Spinal cord (tissue), 10 donors: ENCODE results near the gene THEMIS2. TPM values are rescaled to one million over a fixed set of nuclear protein-coding genes. Genes with fewer than 3 reads are reported as not detected.
A peak's percentile ranks its signal among the peaks of the same experiment; 100 is the strongest.

ENCODE experiments used
- DNase-seq, 6 donors: peaks; one replicate each; pipeline versions ENCODE4 v3.0.0 to v3.0.0-alpha.2; 2013 to 2015; ENCODE audit warnings: low spot score in 6 of 6, low read depth in 4 of 6
- H3K27ac ChIP-seq: one replicate; pipeline ENCODE4 v1.5.1; 2013; ENCODE audit warnings: low read depth, low read length, control low read depth
- H3K27me3 ChIP-seq: one replicate; pipeline ENCODE4 v1.6.1; 2013; ENCODE audit warnings: low read length; ENCODE audit not compliant: control insufficient read depth, insufficient read depth
- H3K36me3 ChIP-seq: one replicate; pipeline ENCODE4 v1.6.1; 2013; ENCODE audit warnings: low read length; ENCODE audit not compliant: control insufficient read depth, insufficient read depth
- H3K4me1 ChIP-seq: one replicate; pipeline ENCODE4 v1.6.1; 2013; ENCODE audit warnings: low read length; ENCODE audit not compliant: control insufficient read depth, insufficient read depth
- H3K4me3 ChIP-seq: one replicate; pipeline ENCODE4 v1.5.1; 2013; ENCODE audit warnings: low read depth, low read length, control low read depth
- H3K9me3 ChIP-seq: one replicate; pipeline ENCODE4 v1.6.1; 2013; ENCODE audit warnings: low read length; ENCODE audit not compliant: control insufficient read depth, insufficient read depth
- WGBS: methylation state at CpG from one replicate; pipeline ENCODE4 v1.1.5; 2013; ENCODE audit warnings: missing lambda C conversion rate; ENCODE audit not compliant: insufficient coverage; 5-methylcytosine and 5-hydroxymethylcytosine counted together
- polyA plus RNA-seq, 2 donors: library from polyadenylated mRNA; unstranded; fragments of 120-200 nt; gene quantifications; one replicate each; pipeline ENCODE4 v1.2.1, GENCODE V29; 2013; ENCODE audit not compliant: insufficient read length in 2 of 2
- total RNA-seq, 2 donors: library from RNA; depleted of rRNA in 1 of 2; stranded (reverse); fragments of 120-200 nt in 1 of 2; fragments of >200 nt in 1 of 2; gene quantifications; one replicate each; pipeline versions ENCODE4 v1.2.3 to v1.2.4, GENCODE V29; 2013 to 2014
- donor health status: healthy.

THEMIS2 gene
- total and polyA plus RNA-seq, 4 donors = 7.4 to 14.6 (median 9.1) TPM

DNA sequence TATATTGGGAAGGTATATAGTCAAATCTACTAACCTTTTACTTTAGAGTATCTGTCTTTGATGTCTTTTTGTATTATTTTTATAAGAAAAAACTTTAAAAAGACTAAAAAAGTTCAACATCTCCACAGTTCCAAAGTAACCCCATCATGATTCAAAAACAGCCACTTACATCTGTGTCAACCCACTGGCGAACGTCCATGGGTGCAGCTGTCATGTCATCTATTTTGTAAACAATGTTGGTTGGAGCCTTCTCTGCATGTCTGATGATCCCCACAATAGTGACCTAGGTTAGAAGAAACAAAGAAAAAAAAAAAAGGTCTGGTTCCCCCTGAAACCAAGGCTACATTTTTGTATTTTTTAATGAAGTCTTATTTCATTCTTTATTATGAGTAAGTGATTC, 34.4 kb downstream of the THEMIS2 start:
- no peak for DNase-seq
- WGBS = 90% methylated on average over 2 of the region's 2 CpGs
- no peak overlapping the region for H3K27ac ChIP-seq
- H3K9me3 ChIP-seq = no peaks in the 10 kb centered on the region
- H3K36me3 ChIP-seq = peaks cover 73% of the 10 kb centered on the region
- no peaks in the 10 kb centered on the region for H3K27me3 ChIP-seq
- H3K4me1 ChIP-seq = no peaks in the 10 kb centered on the region
- H3K4me3 ChIP-seq = no peak overlapping the region

DNA sequence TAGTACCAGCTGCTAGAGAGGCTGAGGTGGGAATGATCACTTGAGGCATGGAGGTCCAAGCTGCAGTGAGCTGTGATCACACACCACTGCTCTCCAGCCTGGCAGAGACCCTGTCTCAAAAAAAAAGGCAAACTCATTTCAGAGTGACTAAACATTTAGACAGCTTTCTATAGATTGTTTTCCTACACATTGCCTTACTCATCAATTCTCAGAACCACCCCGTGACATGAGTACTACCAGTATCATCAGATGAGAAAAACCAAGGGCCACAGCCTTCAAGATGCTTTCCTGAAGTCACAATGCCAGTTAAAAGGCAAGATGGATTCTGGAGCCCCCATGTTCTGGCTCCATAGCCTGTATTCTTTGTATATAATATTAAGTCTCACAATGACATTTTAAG, 40.1 kb downstream of the THEMIS2 start:
- Histone ChIP-seq H3K27ac (no peak overlapping the region), H3K9me3 (peaks cover 5% of the 10 kb centered on the region), H3K27me3 (no peaks in the 10 kb centered on the region), H3K4me1 (peaks cover 15% of the 10 kb centered on the region), H3K4me3 (no peak overlapping the region), H3K36me3 (peaks cover 32% of the 10 kb centered on the region)
- DNase-seq = no peak
- WGBS = no CpG with 5 or more reads among the region's 1 CpG

DNA sequence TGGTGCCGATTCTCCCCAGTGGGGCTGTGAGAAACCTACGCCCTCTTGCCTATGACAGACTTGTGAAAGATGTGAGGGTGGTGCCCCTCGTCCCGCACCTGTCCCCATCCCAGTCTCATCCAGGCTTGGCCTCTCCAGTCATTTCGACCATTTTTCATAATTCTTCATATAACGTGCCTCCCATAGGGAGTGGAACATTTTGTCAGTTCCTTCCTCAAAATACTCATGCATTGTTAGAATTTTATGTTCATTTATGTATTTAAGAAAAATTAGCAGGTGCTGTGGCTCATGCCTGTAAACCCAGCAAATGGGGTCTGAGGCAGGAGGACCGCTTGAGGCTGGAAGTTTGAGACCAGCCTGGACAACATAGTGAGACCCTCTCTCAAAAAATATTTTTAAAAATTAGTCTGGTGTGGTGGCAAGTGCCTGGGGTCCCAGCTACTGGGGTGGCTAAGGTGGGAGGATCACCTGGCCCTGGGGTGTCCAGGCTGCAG, 42.8 kb downstream of the THEMIS2 start:
- H3K9me3 ChIP-seq = peaks cover 5% of the 10 kb centered on the region
- H3K27ac ChIP-seq = peak overlapping the region; percentile 84
- WGBS = 80% methylated on average over 1 of the region's 7 CpGs
- peaks cover 10% of the 10 kb centered on the region for H3K36me3 ChIP-seq
- peak overlapping the region; percentile 91 for H3K4me3 ChIP-seq
- DNase-seq = no peak
- no peaks in the 10 kb centered on the region for H3K27me3 ChIP-seq
- peaks cover 15% of the 10 kb centered on the region for H3K4me1 ChIP-seq

DNA sequence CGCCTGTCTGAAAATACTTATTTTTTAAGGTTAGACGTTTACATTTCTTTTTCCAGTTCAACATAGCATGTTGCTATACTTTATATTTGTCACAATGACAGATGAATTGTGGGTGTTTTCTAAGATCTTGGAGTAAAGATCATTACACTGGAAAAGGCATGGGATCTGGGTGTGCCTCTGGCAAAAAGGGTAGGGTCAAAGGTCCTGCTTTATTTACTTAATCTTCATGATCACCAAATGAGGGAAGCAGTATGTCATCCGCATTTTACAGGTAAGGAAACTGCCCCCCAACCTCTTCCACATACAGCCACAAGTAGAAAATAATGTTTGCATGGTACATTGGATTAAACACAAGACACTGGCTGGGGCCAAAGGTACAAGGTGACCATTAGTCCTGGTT, 49.9 kb downstream of the THEMIS2 start:
- H3K9me3 ChIP-seq = no peaks in the 10 kb centered on the region
- WGBS = no CpG with 5 or more reads among the region's 3 CpGs
- DNase-seq = no peak
- H3K36me3 ChIP-seq = no peaks in the 10 kb centered on the region
- no peaks in the 10 kb centered on the region for H3K27me3 ChIP-seq
- H3K4me3 ChIP-seq = no peak overlapping the region
- H3K27ac ChIP-seq = no peak overlapping the region
- no peaks in the 10 kb centered on the region for H3K4me1 ChIP-seq

DNA sequence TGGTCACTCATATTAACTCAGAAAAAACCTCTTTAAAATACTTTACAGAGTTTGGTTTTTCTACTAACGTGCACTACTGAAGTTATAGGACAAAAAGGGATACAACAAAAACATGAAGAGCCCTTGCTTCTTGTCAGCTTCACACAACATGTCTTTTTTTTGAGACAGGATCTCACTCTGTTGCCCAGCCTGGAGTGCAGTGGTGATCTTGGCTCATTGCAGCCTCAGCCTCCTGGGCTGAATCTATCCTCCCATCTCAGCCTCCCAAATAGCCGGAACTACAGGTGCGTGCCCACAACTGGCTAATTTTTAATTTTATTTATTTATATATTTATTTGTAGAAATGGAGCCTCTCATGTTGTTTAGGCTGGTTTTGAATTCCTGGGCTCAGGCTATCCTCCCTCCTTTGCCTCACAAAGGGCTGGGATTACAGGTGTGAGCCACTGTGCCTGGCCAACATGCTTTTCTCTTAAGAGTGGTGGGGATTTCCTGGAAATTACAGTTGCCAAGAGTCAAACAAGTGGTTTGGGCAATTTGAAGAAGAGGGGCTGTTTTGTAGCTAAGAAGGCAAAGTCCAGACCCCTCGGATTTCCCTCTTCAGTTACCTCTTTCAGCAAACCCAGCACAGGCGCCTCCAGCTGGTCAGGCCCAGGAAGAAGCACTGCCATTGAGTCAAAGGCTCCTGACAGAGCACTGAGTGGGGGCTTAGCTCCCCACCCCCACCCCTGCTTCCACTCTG, 56.0 kb downstream of the THEMIS2 start:
- no peak for DNase-seq
- Histone ChIP-seq H3K9me3 (no peaks in the 10 kb centered on the region), H3K4me1 (no peaks in the 10 kb centered on the region), H3K4me3 (no peak overlapping the region), H3K27ac (no peak overlapping the region), H3K27me3 (no peaks in the 10 kb centered on the region), H3K36me3 (no peaks in the 10 kb centered on the region)
- 87% methylated on average over 3 of the region's 5 CpGs for WGBS

DNA sequence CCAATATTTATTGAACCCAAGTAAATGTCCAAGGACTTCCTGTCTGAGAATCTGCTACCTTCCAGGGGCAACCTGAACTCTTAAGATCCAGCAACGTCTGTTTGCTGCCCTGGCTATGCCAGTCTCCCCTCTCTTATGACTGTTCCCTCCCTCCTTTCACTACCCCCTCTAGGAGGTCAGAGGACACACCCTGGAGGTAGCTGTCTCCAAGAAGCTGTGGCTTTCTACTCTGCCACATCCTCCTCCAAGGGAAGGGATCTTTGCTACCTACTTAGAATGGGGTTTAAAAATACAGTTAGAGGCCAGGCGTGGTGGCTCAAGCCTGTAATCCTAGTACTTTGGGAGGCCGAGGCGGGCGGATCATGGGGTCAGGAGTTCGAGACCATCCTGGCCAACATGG, 58.8 kb downstream of the THEMIS2 start:
- DNase-seq = no peak
- Histone ChIP-seq H3K4me1 (peaks cover 8% of the 10 kb centered on the region), H3K9me3 (no peaks in the 10 kb centered on the region), H3K27ac (no peak overlapping the region), H3K4me3 (no peak overlapping the region), H3K27me3 (peaks cover 10% of the 10 kb centered on the region), H3K36me3 (no peaks in the 10 kb centered on the region)
- 60% methylated on average over 1 of the region's 6 CpGs for WGBS

DNA sequence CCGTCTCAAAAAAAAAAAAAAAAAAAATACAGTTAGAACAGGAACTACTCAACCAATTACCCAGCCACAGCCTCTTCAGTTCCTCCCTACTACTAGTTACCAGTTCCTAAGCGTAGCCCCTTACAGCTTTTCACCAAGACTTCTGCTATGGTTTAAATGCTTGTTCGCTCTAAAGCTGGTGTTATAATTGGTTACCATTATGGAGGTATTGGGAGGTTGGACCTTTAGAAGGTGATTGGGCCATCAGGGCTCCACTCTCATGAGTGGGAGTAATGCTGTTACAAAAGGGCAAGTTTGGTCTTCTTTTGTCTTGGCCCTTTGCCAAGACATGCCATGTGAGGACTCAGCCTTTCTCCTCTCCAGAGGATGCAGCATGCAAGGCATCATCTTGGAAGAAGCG, 59.4 kb downstream of the THEMIS2 start:
- Histone ChIP-seq H3K4me1 (peaks cover 8% of the 10 kb centered on the region), H3K9me3 (no peaks in the 10 kb centered on the region), H3K27ac (no peak overlapping the region), H3K4me3 (no peak overlapping the region), H3K36me3 (no peaks in the 10 kb centered on the region), H3K27me3 (peaks cover 10% of the 10 kb centered on the region)
- no peak for DNase-seq
- 73% methylated on average over 1 of the region's 4 CpGs for WGBS

DNA sequence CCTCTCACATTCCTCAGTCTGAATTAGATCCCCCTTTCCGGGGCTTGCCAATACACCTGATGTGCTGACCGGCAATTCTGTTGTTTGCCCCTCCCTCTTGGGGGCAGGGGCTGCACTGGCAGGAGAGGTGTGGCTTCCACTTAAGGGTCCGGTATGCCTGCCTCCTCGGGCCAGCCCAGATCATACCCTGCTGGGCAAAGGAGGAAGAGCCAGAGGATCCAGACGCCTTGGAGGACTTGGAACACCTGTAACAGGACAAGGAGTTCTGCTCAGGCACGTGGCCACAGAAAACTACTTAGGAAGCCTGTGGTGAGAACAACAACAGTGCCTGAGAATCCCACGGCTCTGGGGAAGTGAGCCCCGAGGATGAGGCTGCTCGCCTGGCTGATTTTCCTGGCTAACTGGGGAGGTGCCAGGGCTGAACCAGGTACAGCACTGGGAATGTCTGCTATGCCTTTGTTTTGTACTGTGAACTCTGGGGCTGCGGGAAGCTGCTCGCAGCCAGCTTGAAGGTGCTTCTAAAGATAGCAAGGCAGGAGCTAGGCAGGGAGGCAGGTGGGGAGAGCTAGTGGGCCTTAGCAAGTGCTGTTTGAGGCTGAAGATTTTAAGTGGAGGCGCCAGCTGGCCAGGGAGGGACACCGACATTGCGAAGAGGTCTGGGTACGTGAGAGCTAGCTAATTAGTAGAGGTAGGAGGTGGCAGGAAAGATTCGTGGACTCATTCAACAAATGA, 62.6 kb downstream of the THEMIS2 start, which contains the start of gene SMPDL3B:
TSS of gene SMPDL3B (plus strand) at position 183 of the 732 bp plus-strand sequence. CDS start at position 367, 184 bp downstream.
- Histone ChIP-seq H3K4me3 (no peak within 1 kb of the TSS), H3K27ac (no peak within 1 kb of the TSS), H3K27me3 (peaks cover 10% of the 10 kb centered on the region), H3K36me3 (no peaks in the 10 kb centered on the region), H3K4me1 (peaks cover 8% of the 10 kb centered on the region), H3K9me3 (no peaks in the 10 kb centered on the region)
- DNase-seq = peak in 1 of 6 donors; percentile 2
- WGBS = 10% methylated on average over 15 of the region's 16 CpGs

DNA sequence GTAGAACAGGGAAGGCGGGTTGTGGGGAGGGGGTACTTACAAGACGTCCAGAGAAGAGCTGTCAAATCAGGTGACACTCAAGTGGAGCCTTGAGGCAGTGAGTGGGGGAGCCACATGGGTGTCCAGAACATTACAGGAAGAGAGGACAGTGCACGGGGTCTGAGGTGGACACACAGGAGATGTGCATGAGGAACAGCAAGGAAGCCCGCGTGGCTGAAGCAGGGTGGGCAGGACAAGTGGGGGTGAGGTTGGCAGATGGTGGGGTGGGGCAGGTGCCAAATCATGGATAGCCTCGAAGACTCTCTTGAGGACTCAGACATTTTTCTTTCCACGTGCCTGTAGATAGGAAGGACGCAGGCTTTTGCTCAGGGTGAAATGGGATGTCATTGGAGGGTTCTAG, 63.4 kb downstream of the THEMIS2 start:
- 66% methylated on average over 7 of the region's 8 CpGs for WGBS
- no peaks in the 10 kb centered on the region for H3K36me3 ChIP-seq
- no peaks in the 10 kb centered on the region for H3K9me3 ChIP-seq
- peaks cover 10% of the 10 kb centered on the region for H3K27me3 ChIP-seq
- no peak overlapping the region for H3K27ac ChIP-seq
- no peak for DNase-seq
- no peak overlapping the region for H3K4me3 ChIP-seq
- H3K4me1 ChIP-seq = peaks cover 8% of the 10 kb centered on the region
